HEK293T (cell line): ENCODE measurements around the gene PLPP7.

Source experiments
- ARNT ChIP-seq: fragments of 450-650 bp; IDR thresholded peaks from 2 replicates; pipeline ENCODE4 v1.6.1; 2017; ENCODE audit warnings: mild to moderate bottlenecking
- BHLHE40 ChIP-seq: fragments of 450-650 bp; IDR thresholded peaks from 2 replicates; pipeline ENCODE4 v1.6.1; 2016; ENCODE audit warnings: mild to moderate bottlenecking, moderate library complexity, borderline replicate concordance
- ELF4 ChIP-seq: fragments of 450-650 bp; IDR thresholded peaks from 2 replicates; pipeline ENCODE4 v1.6.1; 2017; ENCODE audit warnings: antibody characterized with exemption
- FOXA1 ChIP-seq: fragments of 450-650 bp; IDR thresholded peaks from 2 replicates; pipeline ENCODE4 v1.6.1; 2016; ENCODE audit warnings: mild to moderate bottlenecking
- FOXM1 ChIP-seq: fragments of 450-650 bp; IDR thresholded peaks from 2 replicates; pipeline ENCODE4 v1.6.1; 2017; ENCODE audit warnings: mild to moderate bottlenecking, borderline replicate concordance
- HDGF ChIP-seq: fragments of 450-650 bp; IDR thresholded peaks from 2 replicates; pipeline ENCODE4 v1.6.1; 2017; ENCODE audit warnings: antibody characterized with exemption, borderline replicate concordance
- L3MBTL2 ChIP-seq: fragments of 450-650 bp; conservative IDR thresholded peaks from 2 replicates; pipeline ENCODE4 v1.6.1; 2016; ENCODE audit warnings: mild to moderate bottlenecking
- LEF1 ChIP-seq: fragments of 450-650 bp; IDR thresholded peaks from 2 replicates; pipeline ENCODE4 v1.6.1; 2017; ENCODE audit warnings: mild to moderate bottlenecking, borderline replicate concordance
- NFRKB ChIP-seq: fragments of 450-650 bp; IDR thresholded peaks from 2 replicates; pipeline ENCODE4 v1.6.1; 2016; ENCODE audit warnings: mild to moderate bottlenecking, moderate library complexity
- SP1 ChIP-seq: fragments of 450-650 bp; IDR thresholded peaks from 2 replicates; pipeline ENCODE4 v1.6.1; 2017
- SUZ12 ChIP-seq: fragments of 450-650 bp; IDR thresholded peaks from 2 replicates; pipeline ENCODE4 v1.6.1; 2016; ENCODE audit warnings: mild to moderate bottlenecking
- TARDBP ChIP-seq: fragments of 450-650 bp; IDR thresholded peaks from 2 replicates; pipeline ENCODE4 v1.6.1; 2016

DNA sequence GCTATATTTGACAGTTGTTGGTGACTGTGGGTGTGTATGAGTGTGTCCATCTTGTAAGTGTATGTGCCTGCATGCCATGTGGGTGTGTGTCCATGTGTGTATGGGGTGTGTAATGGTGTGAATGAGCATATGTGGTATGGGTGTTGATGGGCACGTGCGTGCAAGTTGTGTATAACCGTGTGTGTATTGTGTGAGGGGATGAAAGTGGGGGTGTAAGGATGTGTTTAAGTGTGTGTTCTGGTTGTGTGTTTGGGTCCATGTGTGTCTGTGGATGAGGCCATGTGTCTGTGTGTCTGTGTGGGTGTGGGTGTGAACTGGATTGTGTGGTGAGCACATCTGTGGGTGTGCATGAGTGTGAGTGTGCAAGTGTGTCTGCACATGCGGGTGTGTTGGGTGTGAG, 7.3 kb upstream of the PLPP7 start:
- TF ChIP-seq ELF4 = no peak
- TF ChIP-seq HDGF = no peak
- no peak for TF ChIP-seq SUZ12
- no peak for TF ChIP-seq FOXM1
- no peak for TF ChIP-seq LEF1
- TF ChIP-seq L3MBTL2 = no peak
- no peak for TF ChIP-seq ARNT
- TF ChIP-seq TARDBP = no peak
- no peak for TF ChIP-seq SP1
- no peak for TF ChIP-seq NFRKB
- TF ChIP-seq BHLHE40 = no peak
- no peak for TF ChIP-seq FOXA1
